ENCODE measurements around the gene PLXNA1.

Gene PLXNA1

GRCh38 chr3:127018306-127018828 is 35.5 kb downstream of the PLXNA1 start:
- ATAC-seq (no peak), DNase-seq (no peak)

- ATAC-seq (no peak), DNase-seq (no peak)
Observed at GRCh38 chr3:127019449-127019848, 36.5 kb downstream of the PLXNA1 start.

DNA sequence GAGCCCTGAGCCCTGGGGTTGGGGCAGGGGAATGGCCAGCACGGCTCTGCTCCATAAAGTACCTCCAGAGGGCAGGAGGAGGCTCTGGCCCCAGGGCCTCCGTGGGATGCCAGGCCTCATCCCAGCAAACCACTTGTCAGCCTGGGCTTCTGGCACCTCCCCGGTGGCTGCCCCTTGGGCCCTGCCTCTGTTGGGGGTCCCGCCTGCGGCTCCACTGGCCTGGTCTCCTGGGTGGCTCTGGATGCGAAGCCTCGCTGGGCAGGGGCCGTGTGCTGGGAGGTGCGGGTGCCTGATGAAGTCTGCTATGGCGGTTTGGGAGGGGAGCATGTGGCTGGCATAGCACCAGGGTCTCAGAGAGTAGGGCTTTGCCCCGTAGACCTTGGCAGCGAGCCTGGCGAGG is 37.6 kb downstream of the PLXNA1 start:
- DNase-seq = no peak
- no peak for ATAC-seq

- no peak for DNase-seq
- no peak for ATAC-seq
Observed at GRCh38 chr3:127022849-127023248, 39.9 kb downstream of the PLXNA1 start.

DNA sequence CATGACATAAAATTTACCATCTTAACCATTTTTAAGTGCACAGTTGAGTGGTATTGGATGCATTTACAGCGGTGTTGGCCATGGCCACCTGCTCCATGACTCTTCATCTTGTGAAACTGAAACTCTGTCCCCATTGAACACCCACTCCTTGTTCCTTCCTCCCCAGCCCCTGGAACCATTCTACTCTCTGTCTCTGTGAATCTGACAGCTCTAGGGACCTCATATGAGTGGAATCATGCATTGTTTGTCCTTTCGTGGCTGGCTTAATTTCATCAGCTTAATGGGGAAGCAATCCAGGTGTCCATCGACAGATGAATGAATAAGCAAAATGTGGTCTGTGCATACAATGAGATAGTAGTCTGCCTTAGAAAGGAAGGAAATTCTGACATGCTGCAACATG is 42.5 kb downstream of the PLXNA1 start:
- ATAC-seq (no peak), DNase-seq (no peak)

DNA sequence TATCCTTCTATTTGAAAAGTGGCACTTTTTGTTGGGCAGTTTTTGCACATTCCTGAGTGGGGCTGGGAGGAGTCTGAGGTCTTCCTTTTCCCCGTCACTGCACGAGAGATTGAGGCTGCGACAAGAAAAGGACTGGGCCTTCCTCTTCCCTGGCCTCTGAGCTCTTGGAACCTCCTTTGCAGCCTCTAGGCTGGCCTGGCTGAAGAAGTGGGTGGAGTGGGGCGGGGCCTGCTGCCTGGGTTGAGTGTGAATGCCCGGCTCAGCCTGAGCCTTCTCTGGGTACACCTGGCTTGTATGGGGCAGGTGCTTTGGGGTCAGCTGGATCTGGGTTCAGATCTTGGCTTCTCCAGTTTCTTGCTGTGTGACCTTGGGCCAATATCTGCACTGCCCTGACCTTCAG is 43.1 kb downstream of the PLXNA1 start:
- DNase-seq = no peak
- ATAC-seq = no peak

GRCh38 chr3:127026661-127027060 is 43.7 kb downstream of the PLXNA1 start:
- DNase-seq = no peak
- ATAC-seq = no peak

DNA sequence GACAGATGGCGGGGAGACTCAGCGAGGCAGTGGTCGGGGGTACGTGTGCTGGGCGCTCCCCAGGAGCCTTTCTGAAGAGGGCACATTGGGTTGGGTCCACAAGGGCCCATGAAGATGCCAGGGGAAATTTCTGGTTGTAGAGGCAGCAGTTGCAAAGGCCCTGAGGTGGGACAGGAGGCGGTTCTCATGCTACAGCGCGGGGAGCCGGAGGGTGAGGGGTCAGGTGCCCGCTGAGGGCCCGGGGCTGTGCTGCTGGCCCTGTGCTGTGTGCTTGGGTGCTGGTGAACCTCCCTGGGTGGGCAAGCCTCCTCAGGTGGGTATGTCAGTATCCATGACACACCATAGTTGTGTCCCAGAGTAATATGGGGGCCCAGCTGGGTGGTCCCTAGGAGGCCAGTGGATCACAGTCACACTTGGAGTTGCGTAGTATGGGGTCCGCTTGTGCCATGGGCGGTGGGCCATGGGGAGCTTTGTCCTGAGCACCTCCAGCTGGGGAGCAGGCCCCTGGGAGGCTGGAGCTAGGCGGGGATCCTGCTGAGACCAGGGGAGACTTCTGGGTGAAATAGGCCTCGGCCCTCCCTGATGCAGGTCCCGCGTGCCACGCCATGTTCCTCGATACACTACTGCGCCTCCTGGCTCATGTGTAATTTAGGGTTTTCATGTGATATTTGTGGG is 44.3 kb downstream of the PLXNA1 start:
- ATAC-seq = no peak
- DNase-seq = no peak

- ATAC-seq = no peak
Observed at GRCh38 chr3:127027811-127028548, 45.1 kb downstream of the PLXNA1 start.

DNA sequence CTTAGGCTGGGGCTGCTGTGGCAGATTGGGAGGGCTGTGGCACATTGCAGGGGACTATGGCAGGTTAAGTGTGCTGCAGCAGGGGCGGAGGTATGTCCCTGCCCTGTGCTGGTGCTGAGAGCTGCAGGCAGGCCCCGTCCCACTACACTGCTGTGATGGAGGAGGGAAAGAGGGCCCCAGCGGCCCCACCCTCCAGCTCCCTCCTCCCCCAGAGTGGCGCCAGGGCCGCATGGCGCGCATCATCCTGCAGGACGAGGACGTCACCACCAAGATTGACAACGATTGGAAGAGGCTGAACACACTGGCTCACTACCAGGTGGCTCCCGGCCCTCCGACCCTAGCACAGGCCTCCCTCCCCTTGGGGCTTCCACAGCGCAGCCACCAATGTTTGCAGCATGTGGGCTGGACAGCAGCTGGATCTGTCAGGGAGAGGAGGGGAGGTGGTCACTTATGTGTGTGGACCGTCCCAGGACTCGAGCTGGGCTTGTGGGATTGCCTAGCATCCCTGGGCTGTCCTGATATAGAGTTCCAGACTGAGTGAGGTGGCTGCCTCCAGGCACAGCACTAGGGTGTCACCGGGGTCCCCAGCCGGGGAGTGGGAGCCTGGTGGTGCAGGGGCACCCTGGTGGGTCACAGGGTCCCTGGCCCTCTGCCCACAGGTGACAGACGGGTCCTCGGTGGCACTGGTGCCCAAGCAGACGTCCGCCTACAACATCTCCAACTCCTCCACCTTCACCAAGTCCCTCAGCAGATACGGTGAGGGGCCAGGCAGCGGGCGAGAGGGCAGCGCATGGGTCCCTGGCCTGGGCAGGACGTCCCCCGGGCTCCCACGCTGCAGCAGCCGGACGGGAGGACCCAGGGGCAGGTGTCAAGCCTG is 46.1 kb downstream of the PLXNA1 start:
- ATAC-seq = no peak
- DNase-seq = no peak

More at GRCh38 chr3:127027811-127028548, 45.1 kb downstream of the PLXNA1 start:
- no peak for DNase-seq

DNA sequence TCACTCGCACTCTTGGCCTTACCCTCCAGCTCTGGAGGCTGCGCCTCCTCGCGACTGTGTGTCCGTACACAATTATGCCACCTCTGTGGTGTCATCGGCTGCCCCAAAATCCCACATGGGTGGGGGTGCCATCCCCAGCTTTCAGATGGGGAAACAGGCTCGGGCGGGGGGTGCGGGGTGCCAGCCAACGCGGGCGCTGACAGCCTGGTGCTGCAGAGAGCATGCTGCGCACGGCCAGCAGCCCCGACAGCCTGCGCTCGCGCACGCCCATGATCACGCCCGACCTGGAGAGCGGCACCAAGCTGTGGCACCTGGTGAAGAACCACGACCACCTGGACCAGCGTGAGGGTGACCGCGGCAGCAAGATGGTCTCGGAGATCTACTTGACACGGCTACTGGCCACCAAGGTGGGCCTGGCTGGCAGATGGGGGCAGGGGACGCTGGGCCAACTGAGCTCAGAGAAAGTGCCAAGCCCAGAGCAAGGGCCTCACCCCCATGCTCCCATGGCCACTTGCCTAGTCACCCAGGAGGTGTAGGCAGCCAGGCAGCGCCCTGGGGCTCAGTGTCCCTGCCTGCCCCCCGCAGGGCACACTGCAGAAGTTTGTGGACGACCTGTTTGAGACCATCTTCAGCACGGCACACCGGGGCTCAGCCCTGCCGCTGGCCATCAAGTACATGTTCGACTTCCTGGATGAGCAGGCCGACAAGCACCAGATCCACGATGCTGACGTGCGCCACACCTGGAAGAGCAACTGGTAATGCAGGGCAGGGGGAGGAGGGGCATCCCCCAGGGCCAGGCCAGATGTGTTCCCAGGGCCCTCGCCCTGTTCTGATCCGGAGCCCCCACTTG is 47.0 kb downstream of the PLXNA1 start:
- DNase-seq = no peak
- ATAC-seq = no peak

GRCh38 chr3:127030508-127031412 is 47.8 kb downstream of the PLXNA1 start:
- ATAC-seq = no peak
- no peak for DNase-seq

- ATAC-seq (no peak), DNase-seq (no peak)
Observed at GRCh38 chr3:127031413-127031810, 48.5 kb downstream of the PLXNA1 start.

DNA sequence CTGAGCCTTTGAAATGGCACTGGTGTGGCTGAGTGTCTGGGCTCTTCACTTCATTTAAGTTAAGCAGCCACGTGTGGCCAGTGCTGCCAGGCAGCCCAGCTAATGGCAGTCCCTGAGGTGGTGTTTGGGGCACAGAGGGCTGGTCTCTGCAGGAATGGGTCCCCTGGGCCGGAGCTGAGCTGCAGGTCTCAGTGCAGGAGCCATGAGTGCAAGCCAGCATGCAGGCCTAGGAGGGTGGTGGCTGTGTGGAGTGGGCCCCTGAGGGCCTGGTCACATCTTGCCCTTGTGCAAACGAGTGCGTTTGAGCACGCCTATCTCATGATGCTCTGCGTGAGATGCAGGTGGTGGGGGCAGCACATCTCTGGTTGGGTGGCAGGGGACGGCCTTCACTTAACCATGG is 48.9 kb downstream of the PLXNA1 start:
- no peak for DNase-seq
- no peak for ATAC-seq

- DNase-seq = no peak
- no peak for ATAC-seq
Observed at GRCh38 chr3:127032296-127032990, 49.5 kb downstream of the PLXNA1 start.
